Activated naive CD8-positive, alpha-beta T cell (primary cell): ENCODE measurements around the gene VSNL1.

ENCODE experiments used
- H3K27ac Mint-ChIP-seq: one replicate; pipeline ENCODE4 v1.8.0; 2021; ENCODE audit warnings: mixed read lengths
- H3K27me3 Mint-ChIP-seq: one replicate; pipeline ENCODE4 v1.8.0; 2021; ENCODE audit warnings: mixed read lengths
- H3K36me3 Mint-ChIP-seq: one replicate; pipeline ENCODE4 v1.8.0; 2021; ENCODE audit warnings: mixed read lengths
- H3K4me1 Mint-ChIP-seq: one replicate; pipeline ENCODE4 v1.8.0; 2021; ENCODE audit warnings: low read depth, mixed read lengths
- H3K4me3 Mint-ChIP-seq: one replicate; pipeline ENCODE4 v1.8.0; 2021; ENCODE audit warnings: mild to moderate bottlenecking, mixed read lengths
- H3K9me3 Mint-ChIP-seq: one replicate; pipeline ENCODE4 v1.8.0; 2021; ENCODE audit warnings: low read depth, mixed read lengths

Gene VSNL1

GRCh38 chr2:17649026-17649425 lies 108.5 kb downstream of the VSNL1 start:
- Mint-ChIP-seq H3K4me1 (no peaks in the 10 kb centered on the region), H3K9me3 (no peaks in the 10 kb centered on the region), H3K4me3 (no peak overlapping the region), H3K27me3 (no peaks in the 10 kb centered on the region), H3K27ac (no peak overlapping the region), H3K36me3 (no peaks in the 10 kb centered on the region)

GRCh38 chr2:17652681-17653394 lies 112.3 kb downstream of the VSNL1 start:
- H3K4me1 Mint-ChIP-seq, result no peaks in the 10 kb centered on the region
- no peak overlapping the region for H3K27ac Mint-ChIP-seq
- H3K36me3 Mint-ChIP-seq, result no peaks in the 10 kb centered on the region
- no peak overlapping the region for H3K4me3 Mint-ChIP-seq
- H3K9me3 Mint-ChIP-seq, result no peaks in the 10 kb centered on the region
- no peaks in the 10 kb centered on the region for H3K27me3 Mint-ChIP-seq

- Mint-ChIP-seq H3K9me3 (no peaks in the 10 kb centered on the region), H3K4me3 (no peak overlapping the region), H3K4me1 (no peaks in the 10 kb centered on the region), H3K27me3 (no peaks in the 10 kb centered on the region), H3K36me3 (peaks cover 6% of the 10 kb centered on the region), H3K27ac (no peak overlapping the region)
Measured at GRCh38 chr2:17657759-17658158, 117.3 kb downstream of the VSNL1 start.

GRCh38 chr2:17658251-17658843 lies 117.9 kb downstream of the VSNL1 start:
- H3K9me3 Mint-ChIP-seq, result no peaks in the 10 kb centered on the region
- H3K27ac Mint-ChIP-seq, result no peak overlapping the region

GRCh38 chr2:17660219-17660618 lies 119.7 kb downstream of the VSNL1 start:
- H3K27me3 Mint-ChIP-seq, result no peaks in the 10 kb centered on the region
- no peaks in the 10 kb centered on the region for H3K4me1 Mint-ChIP-seq
- H3K4me3 Mint-ChIP-seq, result no peak overlapping the region
- H3K36me3 Mint-ChIP-seq, result peaks cover 11% of the 10 kb centered on the region
- no peaks in the 10 kb centered on the region for H3K9me3 Mint-ChIP-seq
- H3K27ac Mint-ChIP-seq, result no peak overlapping the region

More at GRCh38 chr2:17658251-17658843, 117.9 kb downstream of the VSNL1 start:
- H3K4me1 Mint-ChIP-seq, result no peaks in the 10 kb centered on the region
- H3K27me3 Mint-ChIP-seq, result no peaks in the 10 kb centered on the region
- H3K4me3 Mint-ChIP-seq, result no peak overlapping the region
- H3K36me3 Mint-ChIP-seq, result peaks cover 9% of the 10 kb centered on the region

GRCh38 chr2:17661460-17661859 lies 121.0 kb downstream of the VSNL1 start:
- no peak overlapping the region for H3K27ac Mint-ChIP-seq
- H3K9me3 Mint-ChIP-seq, result no peaks in the 10 kb centered on the region
- no peaks in the 10 kb centered on the region for H3K4me1 Mint-ChIP-seq
- H3K4me3 Mint-ChIP-seq, result no peak overlapping the region
- H3K36me3 Mint-ChIP-seq, result peaks cover 16% of the 10 kb centered on the region
- H3K27me3 Mint-ChIP-seq, result no peaks in the 10 kb centered on the region

- no peak overlapping the region for H3K27ac Mint-ChIP-seq
- no peaks in the 10 kb centered on the region for H3K4me1 Mint-ChIP-seq
- peaks cover 16% of the 10 kb centered on the region for H3K36me3 Mint-ChIP-seq
- no peaks in the 10 kb centered on the region for H3K9me3 Mint-ChIP-seq
- no peak overlapping the region for H3K4me3 Mint-ChIP-seq
- no peaks in the 10 kb centered on the region for H3K27me3 Mint-ChIP-seq
Measured at GRCh38 chr2:17662723-17663122, 122.2 kb downstream of the VSNL1 start.

GRCh38 chr2:17664534-17664933 lies 124.0 kb downstream of the VSNL1 start:
- Mint-ChIP-seq H3K36me3 (peaks cover 25% of the 10 kb centered on the region), H3K9me3 (no peaks in the 10 kb centered on the region), H3K27ac (no peak overlapping the region), H3K27me3 (no peaks in the 10 kb centered on the region), H3K4me1 (no peaks in the 10 kb centered on the region), H3K4me3 (no peak overlapping the region)

- Mint-ChIP-seq H3K9me3 (no peaks in the 10 kb centered on the region), H3K4me3 (no peak overlapping the region), H3K36me3 (peaks cover 20% of the 10 kb centered on the region), H3K27me3 (no peaks in the 10 kb centered on the region), H3K4me1 (no peaks in the 10 kb centered on the region), H3K27ac (no peak overlapping the region)
Measured at GRCh38 chr2:17667898-17668297, 127.4 kb downstream of the VSNL1 start.

- Mint-ChIP-seq H3K4me3 (no peak overlapping the region), H3K36me3 (peaks cover 12% of the 10 kb centered on the region), H3K27me3 (no peaks in the 10 kb centered on the region), H3K27ac (no peak overlapping the region), H3K4me1 (no peaks in the 10 kb centered on the region), H3K9me3 (no peaks in the 10 kb centered on the region)
Measured at GRCh38 chr2:17672583-17673317, 132.3 kb downstream of the VSNL1 start.

GRCh38 chr2:17674817-17675216 lies 134.3 kb downstream of the VSNL1 start:
- Mint-ChIP-seq H3K36me3 (peaks cover 6% of the 10 kb centered on the region), H3K27ac (no peak overlapping the region), H3K9me3 (no peaks in the 10 kb centered on the region), H3K27me3 (no peaks in the 10 kb centered on the region), H3K4me1 (no peaks in the 10 kb centered on the region), H3K4me3 (no peak overlapping the region)

- H3K4me1 Mint-ChIP-seq, result no peaks in the 10 kb centered on the region
- H3K27me3 Mint-ChIP-seq, result no peaks in the 10 kb centered on the region
- H3K27ac Mint-ChIP-seq, result no peak overlapping the region
- peaks cover 22% of the 10 kb centered on the region for H3K36me3 Mint-ChIP-seq
- H3K9me3 Mint-ChIP-seq, result no peaks in the 10 kb centered on the region
- no peak overlapping the region for H3K4me3 Mint-ChIP-seq
Measured at GRCh38 chr2:17680119-17680518, 139.6 kb downstream of the VSNL1 start.

- Mint-ChIP-seq H3K27ac (no peak overlapping the region), H3K9me3 (no peaks in the 10 kb centered on the region), H3K4me3 (no peak overlapping the region), H3K36me3 (peaks cover 29% of the 10 kb centered on the region), H3K4me1 (no peaks in the 10 kb centered on the region), H3K27me3 (no peaks in the 10 kb centered on the region)
Measured at GRCh38 chr2:17682098-17682857, 141.8 kb downstream of the VSNL1 start.

GRCh38 chr2:17683981-17684380 lies 143.5 kb downstream of the VSNL1 start:
- Mint-ChIP-seq H3K9me3 (no peaks in the 10 kb centered on the region), H3K36me3 (peaks cover 31% of the 10 kb centered on the region), H3K27me3 (no peaks in the 10 kb centered on the region), H3K4me1 (no peaks in the 10 kb centered on the region), H3K4me3 (no peak overlapping the region), H3K27ac (no peak overlapping the region)

GRCh38 chr2:17688600-17688999 lies 148.1 kb downstream of the VSNL1 start:
- Mint-ChIP-seq H3K27ac (no peak overlapping the region), H3K9me3 (no peaks in the 10 kb centered on the region), H3K4me1 (no peaks in the 10 kb centered on the region), H3K4me3 (no peak overlapping the region), H3K27me3 (no peaks in the 10 kb centered on the region), H3K36me3 (peaks cover 30% of the 10 kb centered on the region)
